ENCODE results near the gene CD3E.
"Not testable (repeated sequence)": the region's sequence is repeated elsewhere in the genome, so short reads cannot be mapped to it uniquely, and the experiment has no call there.

CD3E gene

DNA sequence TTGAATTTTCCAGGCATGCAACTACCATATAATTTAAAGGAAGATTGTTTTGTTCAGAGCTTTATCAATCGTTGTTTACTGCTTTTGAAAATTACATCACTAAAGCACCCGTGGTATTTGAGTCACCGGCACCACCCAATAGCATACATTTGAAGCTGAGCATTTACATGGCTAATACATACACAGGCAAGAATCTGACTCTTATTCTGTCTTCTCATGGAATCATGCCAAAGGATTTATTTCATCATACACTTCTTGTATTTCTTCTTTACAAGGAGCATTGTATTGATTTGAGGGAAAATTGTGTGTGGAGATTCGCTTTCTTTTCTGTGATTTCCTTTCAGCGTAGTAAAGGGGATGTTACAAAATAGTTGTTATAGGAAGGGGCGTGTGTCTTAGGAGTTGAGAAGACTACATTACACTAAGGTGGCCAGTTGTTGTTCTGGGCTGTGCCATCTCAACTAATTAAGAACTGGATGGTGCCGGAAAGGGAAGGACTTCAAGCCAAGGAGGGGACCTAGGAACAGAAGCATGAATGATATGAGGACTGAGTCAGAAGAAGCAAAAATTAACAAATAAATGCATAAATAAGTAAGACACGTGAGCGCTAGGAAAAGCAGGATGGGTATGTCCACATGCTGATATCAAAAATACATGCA, 12.9 kb upstream of the CD3E start:
- DNase-seq (ENCODE audit: low read depth), result no peak

- DNase-seq (ENCODE audit: low read depth), result no peak
Observed at GRCh38 chr11:118294053-118294452, 10.5 kb upstream of the CD3E start.

GRCh38 chr11:118295199-118295598, 9.3 kb upstream of the CD3E start:
- no peak for DNase-seq (ENCODE audit: low read depth)

GRCh38 chr11:118295815-118296454, 8.6 kb upstream of the CD3E start:
- DNase-seq (ENCODE audit: low read depth), result no peak

DNA sequence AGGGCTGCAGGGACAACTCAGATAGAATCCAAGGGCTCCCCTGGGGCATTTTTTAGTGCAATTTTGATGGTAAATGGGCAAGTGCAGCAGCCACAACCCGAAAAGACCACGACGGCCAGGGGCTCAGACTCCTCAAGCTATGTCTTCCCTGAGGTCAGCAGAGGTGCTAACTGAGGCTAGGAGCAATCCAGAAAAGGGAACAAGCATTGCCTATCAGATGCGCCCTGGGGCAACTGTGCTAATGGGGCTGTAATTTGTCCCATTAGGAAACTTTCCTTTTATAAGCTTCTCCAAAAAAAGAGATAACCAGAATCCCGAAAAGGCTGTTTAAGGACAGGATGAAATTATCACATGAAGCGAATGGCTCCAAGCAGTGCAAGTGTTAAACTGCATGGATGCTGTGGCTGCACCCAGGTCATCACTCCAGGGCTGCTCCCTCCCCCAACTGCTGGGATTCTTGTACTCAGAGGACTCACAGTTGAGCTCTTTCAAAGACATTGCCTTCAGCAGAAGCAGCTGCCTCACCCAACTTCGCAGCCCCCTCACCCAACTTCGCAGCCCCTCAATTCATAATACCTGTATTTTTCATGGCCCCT, 2.8 kb upstream of the CD3E start:
- DNase-seq (ENCODE audit: low read depth), result no peak

- DNase-seq (ENCODE audit: low read depth), result no peak
Observed at GRCh38 chr11:118304227-118304567, 333 bp upstream of the CD3E start.

DNA sequence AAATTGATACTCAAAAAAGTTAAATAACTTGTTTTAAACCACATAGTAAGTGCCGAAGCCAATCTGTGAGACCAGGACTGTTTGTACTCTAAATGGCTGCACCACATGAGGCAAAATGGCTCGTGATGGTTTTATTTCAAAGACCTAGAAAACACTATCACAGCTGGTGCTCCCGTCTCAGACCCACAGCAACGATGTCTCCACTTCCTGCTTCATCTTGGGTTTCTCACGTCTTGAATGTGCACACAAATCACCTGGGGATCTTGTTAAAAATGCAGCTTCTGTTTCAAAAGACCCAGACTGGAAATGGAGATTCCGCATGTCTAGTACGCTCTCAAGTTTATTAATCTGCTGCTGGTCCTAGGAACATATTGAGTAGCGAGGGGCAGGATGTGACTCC, 1.2 kb downstream of the CD3E start:
- DNase-seq (ENCODE audit: low read depth), result no peak

- no peak for DNase-seq (ENCODE audit: low read depth)
Observed at GRCh38 chr11:118306556-118306955, 2.0 kb downstream of the CD3E start.

GRCh38 chr11:118308995-118309528, 4.5 kb downstream of the CD3E start:
- DNase-seq (ENCODE audit: low read depth), result not testable (repeated sequence)

GRCh38 chr11:118310271-118310670, 5.7 kb downstream of the CD3E start:
- DNase-seq (ENCODE audit: low read depth), result no peak

GRCh38 chr11:118310781-118311485, 6.4 kb downstream of the CD3E start:
- DNase-seq (ENCODE audit: low read depth), result no peak

DNA sequence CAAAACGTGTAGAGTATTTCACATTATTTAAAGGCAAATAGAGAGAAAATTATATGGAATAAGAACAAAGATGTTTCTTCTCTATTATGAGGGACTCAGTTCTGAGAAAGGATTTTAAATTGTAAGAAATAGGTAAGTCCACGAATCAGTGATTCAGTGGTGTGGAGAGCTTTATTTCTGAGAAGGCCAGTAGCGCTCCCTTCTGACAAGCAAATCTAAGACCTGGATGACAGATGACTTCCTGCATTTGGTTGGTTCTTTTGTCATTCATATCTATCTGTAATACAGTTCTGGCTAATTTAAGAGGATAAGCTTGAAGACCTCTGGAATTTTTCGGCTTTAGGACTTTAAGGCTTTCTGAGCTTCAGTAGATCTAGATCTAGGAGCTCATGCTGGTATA, 7.0 kb downstream of the CD3E start:
- no peak for DNase-seq (ENCODE audit: low read depth)

DNA sequence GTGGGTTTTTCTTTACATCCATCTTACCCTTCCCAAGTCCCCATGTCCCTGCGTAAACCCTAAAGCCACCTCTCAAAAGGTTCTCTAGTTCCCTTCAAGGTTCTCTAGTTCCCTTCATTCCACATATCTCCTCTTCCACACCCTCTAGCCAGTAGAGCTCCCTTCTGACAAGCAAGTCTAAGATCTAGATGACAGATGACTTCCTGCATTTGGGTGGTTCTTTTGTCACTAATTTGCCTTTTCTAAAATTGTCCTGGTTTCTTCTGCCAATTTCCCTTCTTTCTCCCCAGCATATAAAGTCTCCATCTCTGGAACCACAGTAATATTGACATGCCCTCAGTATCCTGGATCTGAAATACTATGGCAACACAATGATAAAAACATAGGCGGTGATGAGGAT, 7.8 kb downstream of the CD3E start:
- no peak for DNase-seq (ENCODE audit: low read depth)

DNA sequence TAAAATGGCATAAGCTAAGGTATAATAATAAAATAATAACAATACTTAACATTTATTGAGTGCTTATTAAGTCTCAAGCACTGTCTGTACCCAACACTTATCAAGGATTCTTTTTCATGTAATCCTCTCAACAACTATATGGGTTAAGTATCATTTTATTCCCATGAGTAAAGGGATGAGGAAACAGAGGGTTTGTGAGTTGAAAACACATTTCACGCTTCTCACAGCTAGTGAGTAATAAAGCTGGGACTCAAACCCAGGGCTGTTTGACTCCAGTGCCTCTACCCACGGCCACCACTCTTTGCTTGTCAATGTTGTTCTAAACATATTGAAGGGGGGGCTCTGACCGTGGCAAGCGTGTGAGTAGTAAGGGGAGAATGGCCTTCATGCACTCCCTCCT, 8.7 kb downstream of the CD3E start:
- DNase-seq (ENCODE audit: low read depth), result no peak

DNA sequence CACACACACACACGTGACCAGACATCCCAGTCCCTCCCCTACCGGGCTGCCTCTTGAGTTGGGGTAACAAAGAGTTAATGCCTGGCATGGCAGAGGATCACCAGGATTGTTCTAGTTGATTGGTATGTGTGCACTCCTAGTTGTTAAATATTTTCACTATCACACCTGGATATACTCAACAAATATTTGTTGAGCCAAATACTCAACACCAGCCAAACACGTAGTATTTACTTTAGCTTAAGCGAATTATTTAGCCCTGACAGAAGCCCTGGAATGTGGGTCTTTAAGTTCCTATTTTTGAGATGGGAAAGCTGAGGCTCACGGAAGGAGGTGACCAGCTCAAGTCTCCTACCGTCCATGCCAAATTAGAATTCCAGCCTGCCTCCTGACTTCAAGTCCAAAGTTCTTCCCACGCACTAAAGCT, 10.5 kb downstream of the CD3E start:
- no peak for DNase-seq (ENCODE audit: low read depth)

DNA sequence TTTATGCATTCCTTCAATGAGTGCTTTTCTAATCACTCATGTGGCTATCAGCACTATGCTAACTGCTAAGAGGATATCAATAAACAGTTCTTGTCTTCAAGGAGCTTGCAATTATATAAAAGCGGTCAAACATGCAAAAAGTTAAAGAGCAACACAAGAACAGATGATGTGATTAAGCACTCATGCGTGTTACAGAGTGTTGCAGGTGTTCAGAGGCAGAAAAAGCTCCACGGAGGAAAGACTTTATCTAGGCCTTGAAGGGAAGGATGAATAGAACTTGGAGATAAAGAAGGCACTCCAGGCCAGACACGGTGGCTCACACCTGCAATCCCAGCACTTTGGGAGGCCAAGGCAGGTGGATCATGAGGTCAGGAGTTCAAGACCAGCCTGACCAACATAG, 13.6 kb downstream of the CD3E start:
- no peak for DNase-seq (ENCODE audit: low read depth)

DNA sequence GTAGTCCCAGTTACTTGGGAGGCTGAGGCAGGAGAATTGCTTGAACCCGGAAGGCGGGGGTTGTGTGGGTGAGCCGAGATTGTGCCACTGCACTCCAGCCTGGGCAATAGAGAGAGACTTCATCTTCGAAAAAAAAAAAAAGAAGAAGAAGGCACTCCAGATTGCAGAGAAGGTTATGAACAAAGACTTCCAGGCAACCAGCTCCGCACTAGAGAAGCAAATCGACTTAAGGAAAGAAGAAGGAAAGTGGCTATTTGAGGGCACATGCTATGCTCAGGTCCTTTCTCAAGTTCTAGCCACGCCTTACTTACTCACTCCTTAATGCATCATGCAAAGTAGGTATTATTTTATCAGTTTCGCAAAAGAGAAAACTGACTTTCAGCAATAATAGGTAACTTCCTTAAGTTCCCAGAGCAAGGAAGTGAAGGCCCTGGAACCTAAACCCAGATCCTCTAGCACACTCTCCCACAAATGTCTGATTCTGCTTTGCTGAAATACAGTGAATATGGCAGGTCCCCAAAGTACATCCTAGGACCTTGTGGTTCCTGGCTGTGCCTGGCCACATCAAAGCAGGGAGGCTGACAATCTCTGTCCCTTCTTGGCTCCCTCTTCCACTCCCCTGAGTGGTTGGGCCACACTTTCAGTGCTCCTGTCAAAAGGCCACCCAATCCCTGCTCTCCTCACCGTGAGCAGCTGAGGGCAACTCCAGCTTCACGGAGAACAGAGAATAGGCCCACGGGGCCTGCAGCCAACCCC, 14.2 kb downstream of the CD3E start:
- no peak for DNase-seq (ENCODE audit: low read depth)

DNA sequence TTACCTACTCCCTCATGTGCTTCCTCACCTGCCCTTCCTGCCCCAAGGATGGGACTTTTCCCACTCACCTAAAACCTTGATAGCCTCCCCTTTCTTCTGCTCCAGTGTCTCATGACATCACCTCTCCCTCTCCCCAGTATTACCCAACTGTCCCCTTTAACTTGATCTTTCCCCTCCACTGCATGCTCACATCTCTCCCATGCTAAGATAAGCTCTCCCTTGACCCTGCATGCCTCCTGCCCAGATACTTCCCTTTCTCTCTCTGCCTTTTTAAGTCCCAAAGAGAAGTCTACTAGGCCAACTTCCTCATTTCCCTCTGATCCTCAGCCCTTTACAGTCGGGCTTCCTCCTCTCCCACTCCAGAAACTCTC, 14.8 kb downstream of the CD3E start:
- no peak for DNase-seq (ENCODE audit: low read depth)

DNA sequence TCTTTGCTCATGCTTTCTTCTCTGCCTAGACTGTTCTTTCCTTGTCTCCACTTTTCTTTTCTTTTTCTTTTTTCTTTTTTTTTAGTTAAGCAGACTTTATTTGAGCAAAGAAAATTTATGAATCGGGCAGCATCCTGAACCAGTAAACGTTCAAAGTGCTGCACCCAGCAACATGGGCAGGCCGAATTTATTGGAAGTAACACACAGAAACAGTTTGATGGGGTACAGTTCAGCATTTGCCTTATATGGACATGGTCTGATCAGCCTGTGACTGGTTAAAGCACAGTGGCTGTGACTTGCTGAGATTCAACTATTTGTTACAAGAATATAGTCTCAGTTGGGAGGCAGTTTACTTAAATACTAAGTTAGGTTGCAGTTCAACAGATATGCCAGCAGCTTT, 16.0 kb downstream of the CD3E start:
- DNase-seq (ENCODE audit: low read depth), result no peak

DNA sequence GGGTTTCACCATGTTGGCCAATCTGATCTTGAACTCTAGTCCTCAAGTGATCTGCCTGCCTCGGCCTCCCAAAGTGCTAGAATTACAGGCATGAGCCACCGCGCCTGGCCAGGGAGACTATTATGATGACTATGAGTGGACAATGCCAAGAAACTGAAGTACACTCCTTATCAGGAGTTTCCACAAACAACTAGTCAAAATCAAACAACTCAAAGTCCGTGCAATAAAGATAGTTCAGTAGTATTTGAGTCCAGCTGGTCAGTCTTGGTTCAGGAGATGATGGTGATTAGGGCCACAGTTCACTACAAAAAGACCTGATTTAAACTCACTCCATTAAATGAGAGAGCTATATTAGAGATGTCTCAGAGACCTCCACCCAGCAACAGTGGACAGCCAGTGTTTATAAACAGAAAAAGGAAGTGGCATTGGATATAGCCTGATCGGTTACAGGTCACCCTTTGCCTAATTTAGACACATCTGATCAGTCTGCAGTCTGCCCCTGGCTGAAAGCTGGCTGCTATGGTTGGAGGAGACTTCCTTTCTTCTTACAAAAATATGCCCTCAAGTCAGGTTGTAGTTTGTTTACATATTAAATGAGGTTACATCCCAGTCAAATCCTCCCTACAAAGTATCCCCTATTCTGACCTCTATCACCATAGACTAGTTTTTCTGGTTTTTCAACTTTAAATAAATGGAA, 17.0 kb downstream of the CD3E start:
- DNase-seq (ENCODE audit: low read depth), result no peak

DNA sequence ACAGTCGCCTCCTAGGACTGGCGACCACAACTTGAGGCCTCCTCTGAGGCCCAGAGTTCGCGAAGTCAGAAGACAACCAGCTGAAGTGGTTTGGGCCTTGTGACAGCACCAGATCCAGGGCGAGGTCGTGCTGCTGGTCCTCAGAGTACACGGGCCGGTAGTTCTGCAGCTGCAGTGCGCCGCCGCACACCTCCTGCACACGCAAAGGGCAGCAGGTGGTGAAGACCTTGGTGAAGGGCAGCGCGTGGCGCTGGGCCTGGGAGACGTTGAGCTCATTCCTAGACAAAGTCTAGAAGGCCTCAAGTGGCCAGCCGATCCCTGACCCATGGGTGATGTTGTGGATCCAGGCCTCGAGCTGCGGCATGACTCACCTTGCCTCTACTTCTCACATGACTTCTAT, 18.2 kb downstream of the CD3E start:
- DNase-seq (ENCODE audit: low read depth), result no peak

DNA sequence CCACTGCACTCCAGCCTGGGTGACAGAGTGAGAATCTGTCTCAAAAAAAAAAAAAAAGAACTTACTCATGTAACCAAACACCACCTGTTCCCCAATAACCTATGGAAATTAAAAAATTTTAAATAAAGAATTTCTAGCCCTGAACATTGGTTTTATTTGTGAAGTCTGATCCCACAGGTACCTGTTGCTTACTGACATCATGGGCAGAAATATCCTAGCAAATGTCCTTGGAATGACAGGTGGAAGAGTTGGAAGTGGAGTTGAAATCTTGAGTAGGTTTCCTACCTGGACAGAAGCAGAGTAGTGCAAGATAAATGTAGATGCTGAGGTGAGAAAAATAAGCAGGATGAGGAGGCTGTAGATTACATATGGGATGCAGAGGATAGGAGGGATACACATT, 20.8 kb downstream of the CD3E start:
- no peak for DNase-seq (ENCODE audit: low read depth)

All from activated gamma-delta T cell treated with anti-CD3 and anti-CD28 coated beads, Interleukin-2, amount 50 U/mL, for 16 hours (primary cell).